Keratinocyte (primary cell): ENCODE measurements around the gene ACMSD. TPM values are rescaled to one million over a fixed set of nuclear protein-coding genes. Genes with fewer than 3 reads are reported as not detected.
"Not testable (repeated sequence)": the region's sequence is repeated elsewhere in the genome, so short reads cannot be mapped to it uniquely, and the experiment has no call there.

Experiments
- DNase-seq: peaks from one replicate; pipeline ENCODE4 v3.0.0-alpha.2; 2011; ENCODE audit warnings: low read depth, missing footprints, low spot score
- FAIRE-seq: peaks from 2 replicates; lab custom pipeline; 2011; peaks lifted over from hg19 to GRCh38; lab: Jason Lieb, UNC
- H2AFZ ChIP-seq: 2 replicates; pipeline ENCODE4 v1.6.0; 2012; ENCODE audit warnings: low read length, control low read depth, inconsistent platforms; ENCODE audit not compliant: control insufficient read depth
- H3K27ac ChIP-seq: 2 replicates; pipeline ENCODE4 v1.5.1; 2011; ENCODE audit warnings: low read length; ENCODE audit not compliant: control insufficient read depth, insufficient read depth
- H3K27me3 ChIP-seq: 3 replicates; pipeline ENCODE4 v1.6.0; 2011; ENCODE audit warnings: low read length; ENCODE audit not compliant: control insufficient read depth, insufficient read depth; ENCODE audit errors: extremely low read depth
- H3K36me3 ChIP-seq, 2 experiments: 2 replicates in 1 of 2; 3 replicates in 1 of 2; pipeline ENCODE4 v1.5.1; 2011; ENCODE audit warnings: low read length in 2 of 2, mild to moderate bottlenecking in 1 of 2; ENCODE audit not compliant: control insufficient read depth in 2 of 2, insufficient read depth in 2 of 2; ENCODE audit errors: extremely low read depth in 1 of 2
- H3K4me1 ChIP-seq: 3 replicates; pipeline ENCODE4 v1.5.1; 2011; ENCODE audit warnings: low read length; ENCODE audit not compliant: control insufficient read depth, insufficient read depth; ENCODE audit errors: extremely low read depth
- H3K4me2 ChIP-seq: 3 replicates; pipeline ENCODE4 v1.6.0; 2011; ENCODE audit warnings: low read depth, low read length; ENCODE audit not compliant: control insufficient read depth, insufficient read depth; ENCODE audit errors: extremely low read depth
- H3K4me3 ChIP-seq, 3 experiments: fragments of 200-600 bp in 1 of 3; sonication (generic) in 1 of 3; 2 replicates in 2 of 3; 3 replicates in 1 of 3; pipeline ENCODE4 v1.5.1; 2011 to 2016; ENCODE audit warnings: low read length in 3 of 3, mild to moderate bottlenecking in 3 of 3, control low read depth in 2 of 3, inconsistent platforms in 1 of 3, low read depth in 1 of 3, mixed read lengths in 1 of 3, mixed run types in 1 of 3, moderate library complexity in 1 of 3; ENCODE audit not compliant: control insufficient read depth in 2 of 3, insufficient read depth in 2 of 3; ENCODE audit errors: extremely low read depth in 1 of 3
- H3K79me2 ChIP-seq: 2 replicates; pipeline ENCODE4 v1.6.0; 2012; ENCODE audit warnings: low read length; ENCODE audit not compliant: control insufficient read depth, insufficient read depth
- H3K9ac ChIP-seq: 3 replicates; pipeline ENCODE4 v1.6.0; 2011; ENCODE audit warnings: low read length; ENCODE audit not compliant: control insufficient read depth, insufficient read depth; ENCODE audit errors: extremely low read depth
- H3K9me1 ChIP-seq: 3 replicates; pipeline ENCODE4 v1.6.0; 2011; ENCODE audit warnings: low read length; ENCODE audit not compliant: control insufficient read depth, insufficient read depth; ENCODE audit errors: extremely low read depth
- H3K9me3 ChIP-seq: 2 replicates; pipeline ENCODE4 v1.5.1; 2012; ENCODE audit warnings: low read depth, low read length; ENCODE audit not compliant: control insufficient read depth
- H4K20me1 ChIP-seq: 3 replicates; pipeline ENCODE4 v1.6.0; 2011; ENCODE audit warnings: low read length; ENCODE audit not compliant: control insufficient read depth, insufficient read depth; ENCODE audit errors: extremely low read depth
- CTCF ChIP-seq, 3 experiments: IDR thresholded peaks in 1 of 3; conservative IDR thresholded peaks in 1 of 3; optimal IDR thresholded peaks in 1 of 3; 2 replicates in 2 of 3; 3 replicates in 1 of 3; pipeline versions ENCODE3 to v1.5.1; 2011; ENCODE audit warnings: low read length in 3 of 3, mild to moderate bottlenecking in 3 of 3, moderate library complexity in 2 of 3, control low read depth in 1 of 3, inconsistent platforms in 1 of 3; ENCODE audit not compliant: insufficient read depth in 2 of 3; ENCODE audit errors: extremely low read depth in 1 of 3
- EZH2 ChIP-seq: IDR thresholded peaks from one replicate; pipeline ENCODE4 v1.6.1; 2012; ENCODE audit warnings: inconsistent platforms, mild to moderate bottlenecking, low read length, moderate library complexity
- dilution Hi-C: fragments of 300-500 bp; cut with MboI; formaldehyde crosslinking; loops from one replicate; pipeline ENCODE4 v1.7.0; 2020; ENCODE audit warnings: low sequenced_read_pairs; ENCODE audit not compliant: extremely low pct_ligation_motif_present
- polyA plus RNA-seq, 5 experiments: library from polyadenylated mRNA; depleted of rRNA in 3 of 5; stranded (reverse) in 3 of 5; stranded (forward) in 1 of 5; unstranded in 1 of 5; fragments of >200 nt; gene quantifications; 1 replicate in 1 of 5; 2 replicates in 3 of 5; 3 replicates in 1 of 5; pipeline versions ENCODE4 v1.2.1 to v1.2.3, GENCODE V29; 2011 to 2012; ENCODE audit warnings: missing spikeins in 2 of 5, low read depth in 1 of 5, low replicate concordance in 1 of 5

The ACMSD gene
- polyA plus RNA-seq, 1 donor (not counting 4 experiments of a cell fraction or from before 2014, with no cell fraction given) = not detected

GRCh38 chr2:134899204-134899603 lies 60.8 kb downstream of the ACMSD start:
- dilution Hi-C loops = no loop called here
- Histone ChIP-seq H3K9ac (no peak overlapping the region), H3K27me3 (no peaks in the 10 kb centered on the region), H4K20me1 (no peaks in the 10 kb centered on the region), H3K4me2 (no peak overlapping the region), H3K36me3 (no peaks in the 10 kb centered on the region), H3K4me1 (no peaks in the 10 kb centered on the region), H3K4me3 (no peak overlapping the region), H2AFZ (no peak overlapping the region), H3K9me1 (no peaks in the 10 kb centered on the region), H3K27ac (no peak overlapping the region), H3K9me3 (no peaks in the 10 kb centered on the region), H3K79me2 (no peaks in the 10 kb centered on the region)
- TF ChIP-seq CTCF (optimal IDR thresholded peaks at IDR 0.05 in 1 of 3, IDR thresholded peaks at IDR 0.05 in 1 of 3, conservative IDR thresholded peaks at IDR 0.05 in 1 of 3; ENCODE audit: extremely low read depth in 1 of 3, insufficient read depth in 2 of 3, low read length in 3 of 3) = no peak
- TF ChIP-seq EZH2 = no peak
- DNase-seq (no peak), FAIRE-seq (no peak)

- Histone ChIP-seq H3K9me3 (no peaks in the 10 kb centered on the region), H4K20me1 (no peaks in the 10 kb centered on the region), H3K9me1 (no peaks in the 10 kb centered on the region), H3K4me2 (no peak overlapping the region), H3K9ac (no peak overlapping the region), H2AFZ (no peak overlapping the region), H3K36me3 (no peaks in the 10 kb centered on the region), H3K27me3 (no peaks in the 10 kb centered on the region), H3K27ac (no peak overlapping the region), H3K79me2 (no peaks in the 10 kb centered on the region), H3K4me1 (no peaks in the 10 kb centered on the region), H3K4me3 (no peak overlapping the region)
- DNase-seq = no peak
- FAIRE-seq = no peak
- dilution Hi-C loops = no loop called here
- TF ChIP-seq CTCF (optimal IDR thresholded peaks at IDR 0.05 in 1 of 3, IDR thresholded peaks at IDR 0.05 in 1 of 3, conservative IDR thresholded peaks at IDR 0.05 in 1 of 3; ENCODE audit: extremely low read depth in 1 of 3, insufficient read depth in 2 of 3, low read length in 3 of 3) (no peak), EZH2 (no peak)
Measured at GRCh38 chr2:134900151-134900550, 61.7 kb downstream of the ACMSD start.

- H3K4me3 ChIP-seq, DNase-seq, H3K9ac ChIP-seq, dilution Hi-C loops, H3K9me1 ChIP-seq, H3K79me2 ChIP-seq, H3K4me2 ChIP-seq, H4K20me1 ChIP-seq, FAIRE-seq, H3K36me3 ChIP-seq, H3K27me3 ChIP-seq, H3K27ac ChIP-seq, H2AFZ ChIP-seq, H3K9me3 ChIP-seq, H3K4me1 ChIP-seq: not testable (repeated sequence)
Measured at GRCh38 chr2:134903701-134904100, 65.3 kb downstream of the ACMSD start.
